Thyroid gland (tissue), 4 donors: ENCODE results near the gene ONECUT2. TPM values are rescaled to one million over a fixed set of nuclear protein-coding genes. Genes with fewer than 3 reads are reported as not detected.

ENCODE experiments used
- DNase-seq, 2 donors: peaks; one replicate each; pipeline ENCODE4 v3.0.0-alpha.2; 2019
- H3K27ac ChIP-seq, 3 donors: fragments of 200-600 bp; sonication (generic); 1 replicate in 2 of 3; 2 replicates in 1 of 3; pipeline ENCODE4 v1.5.1; 2016 to 2019; ENCODE audit warnings: mild to moderate bottlenecking in 1 of 3, moderate library complexity in 1 of 3
- H3K27me3 ChIP-seq: fragments of 200-600 bp; sonication (generic); one replicate; pipeline ENCODE4 v1.5.1; 2019
- H3K36me3 ChIP-seq, 2 donors: fragments of 200-600 bp; sonication (generic); one replicate each; pipeline ENCODE4 v1.5.1; 2016 to 2019
- H3K4me1 ChIP-seq, 2 donors: fragments of 200-600 bp; sonication (generic); one replicate each; pipeline ENCODE4 v1.5.1; 2017 to 2019
- H3K4me3 ChIP-seq, 3 donors: fragments of 200-600 bp; sonication (generic); replicated peaks in 1 of 3; 1 replicate in 2 of 3; 2 replicates in 1 of 3; pipeline ENCODE4 v1.5.1; 2016; ENCODE audit warnings: mild to moderate bottlenecking in 1 of 3
- H3K9me3 ChIP-seq: fragments of 200-600 bp; sonication (generic); one replicate; pipeline ENCODE4 v1.5.1; 2017
- POLR2A ChIP-seq, 2 donors: fragments of 450-650 bp; IDR thresholded peaks; one replicate each; pipeline ENCODE4 v1.6.1; 2017; ENCODE audit warnings: antibody characterized with exemption in 2 of 2, mild to moderate bottlenecking in 2 of 2, moderate library complexity in 1 of 2
- WGBS, 2 donors: methylation state at CpG; one replicate each; pipeline ENCODE4 v1.1.5; 2017; 5-methylcytosine and 5-hydroxymethylcytosine counted together
- intact Hi-C: fragments of 100-400 bp; cut with DNase I; formaldehyde crosslinking; loops from one replicate; pipeline ENCODE4 v1.15.1; 2023
- total RNA-seq, 4 donors: library from RNA; depleted of rRNA; stranded (reverse); fragments of >200 nt; gene quantifications; one replicate each; pipeline ENCODE4 v1.2.3, GENCODE V29; 2016
- TF ChIP-seq, protein P1 (sequence below), 6 experiments: fragments of 200-600 bp in 3 of 6; fragments of 450-650 bp in 3 of 6; sonication (generic) in 3 of 6; IDR thresholded peaks; one replicate each; pipeline ENCODE4 v1.5.1; 2016 to 2019; ENCODE audit warnings: antibody characterized with exemption in 6 of 6, mild to moderate bottlenecking in 2 of 6, inconsistent platforms in 1 of 6, moderate library complexity in 1 of 6

ONECUT2 gene
- total RNA-seq, 4 donors from 2014 or later = under 0.01 to 0.38 (median 0.13) TPM

DNA sequence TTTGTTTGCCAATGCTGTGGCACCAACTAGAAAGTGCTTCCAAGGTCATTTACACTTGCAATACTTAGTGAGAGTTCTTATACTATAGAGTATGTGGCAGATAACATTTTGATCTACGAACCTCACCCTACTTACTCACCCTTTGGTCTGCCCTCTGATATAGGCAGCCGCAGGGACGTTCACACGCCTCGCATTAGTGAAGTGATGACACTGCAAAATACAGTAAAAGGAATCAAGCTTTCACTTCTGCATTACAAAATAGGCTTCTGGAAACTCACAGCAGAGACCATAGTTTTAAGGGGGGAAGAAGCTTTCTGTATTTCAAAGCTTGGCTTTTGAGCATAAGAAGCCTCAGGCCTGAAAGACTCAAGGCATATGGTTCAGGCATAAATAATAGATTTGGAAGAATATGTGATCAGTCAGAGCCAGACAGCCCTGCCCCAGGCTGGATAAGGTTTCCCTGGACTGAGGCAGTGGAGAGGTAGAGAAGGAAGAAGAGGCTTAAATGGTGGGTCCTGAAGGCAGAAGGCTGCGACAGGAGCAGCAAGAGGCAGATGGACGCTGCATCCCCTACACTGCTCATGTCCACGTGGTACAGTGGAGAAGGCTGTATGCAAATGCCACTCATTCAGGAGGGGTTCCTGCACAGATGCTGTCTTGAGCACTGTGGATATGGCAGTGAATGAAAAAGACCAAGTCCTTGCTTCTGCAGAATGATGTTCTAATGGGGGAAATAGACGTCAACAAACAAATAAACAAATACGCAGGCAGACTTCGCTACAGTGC, 88.2 kb downstream of the ONECUT2 start:
- H3K4me3 ChIP-seq = no peak overlapping the region
- no peak for TF ChIP-seq POLR2A (IDR thresholded peaks at IDR 0.05)
- TF ChIP-seq, protein P1, sequence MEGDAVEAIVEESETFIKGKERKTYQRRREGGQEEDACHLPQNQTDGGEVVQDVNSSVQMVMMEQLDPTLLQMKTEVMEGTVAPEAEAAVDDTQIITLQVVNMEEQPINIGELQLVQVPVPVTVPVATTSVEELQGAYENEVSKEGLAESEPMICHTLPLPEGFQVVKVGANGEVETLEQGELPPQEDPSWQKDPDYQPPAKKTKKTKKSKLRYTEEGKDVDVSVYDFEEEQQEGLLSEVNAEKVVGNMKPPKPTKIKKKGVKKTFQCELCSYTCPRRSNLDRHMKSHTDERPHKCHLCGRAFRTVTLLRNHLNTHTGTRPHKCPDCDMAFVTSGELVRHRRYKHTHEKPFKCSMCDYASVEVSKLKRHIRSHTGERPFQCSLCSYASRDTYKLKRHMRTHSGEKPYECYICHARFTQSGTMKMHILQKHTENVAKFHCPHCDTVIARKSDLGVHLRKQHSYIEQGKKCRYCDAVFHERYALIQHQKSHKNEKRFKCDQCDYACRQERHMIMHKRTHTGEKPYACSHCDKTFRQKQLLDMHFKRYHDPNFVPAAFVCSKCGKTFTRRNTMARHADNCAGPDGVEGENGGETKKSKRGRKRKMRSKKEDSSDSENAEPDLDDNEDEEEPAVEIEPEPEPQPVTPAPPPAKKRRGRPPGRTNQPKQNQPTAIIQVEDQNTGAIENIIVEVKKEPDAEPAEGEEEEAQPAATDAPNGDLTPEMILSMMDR (IDR thresholded peaks at IDR 0.05) = no peak
- H3K36me3 ChIP-seq = no peaks in the 10 kb centered on the region
- H3K27me3 ChIP-seq = no peaks in the 10 kb centered on the region
- no peak overlapping the region for H3K27ac ChIP-seq
- 82 to 84% methylated on average over 11 of the region's 11 CpGs for WGBS, 2 donors
- intact Hi-C loops = no loop called here
- H3K9me3 ChIP-seq = no peaks in the 10 kb centered on the region
- DNase-seq = no peak
- no peaks in the 10 kb centered on the region for H3K4me1 ChIP-seq

DNA sequence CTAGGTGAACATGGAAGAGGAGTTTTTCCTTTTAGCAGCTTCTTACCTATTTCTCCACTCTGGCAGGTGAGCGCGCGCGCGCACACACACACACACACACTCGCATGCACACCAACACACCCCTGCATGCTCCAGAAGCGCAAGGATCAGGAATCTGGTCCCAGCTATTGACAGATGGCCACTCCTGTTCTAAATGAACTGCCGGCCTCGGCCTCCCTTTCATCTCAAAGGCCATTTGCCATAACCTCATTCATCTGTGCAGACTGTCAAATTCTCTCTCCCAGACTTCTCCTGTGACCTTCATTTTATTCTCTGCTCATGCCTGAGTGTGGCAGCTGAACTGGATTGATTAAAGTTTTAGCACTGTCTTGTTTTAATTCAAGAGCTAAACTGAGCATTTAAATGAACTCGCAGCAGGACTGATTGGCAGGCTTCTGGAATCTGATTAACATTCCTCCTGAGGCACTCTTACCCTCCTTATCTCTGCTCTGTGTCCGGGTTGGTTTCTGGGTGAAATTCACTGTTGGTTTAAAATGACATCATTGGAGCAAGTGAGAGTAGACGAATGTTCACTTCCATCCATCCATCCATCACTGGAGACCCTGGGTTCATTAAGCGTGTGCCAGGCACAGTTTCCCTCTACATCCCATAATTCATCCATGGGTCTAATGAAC, 92.5 kb downstream of the ONECUT2 start:
- no peaks in the 10 kb centered on the region for H3K27me3 ChIP-seq
- DNase-seq = no peak
- 67% methylated on average over 13 of the region's 13 CpGs for WGBS, 2 donors
- H3K27ac ChIP-seq = no peak overlapping the region
- no peaks in the 10 kb centered on the region for H3K9me3 ChIP-seq
- H3K4me3 ChIP-seq = no peak overlapping the region
- intact Hi-C loops = no loop called here
- no peaks in the 10 kb centered on the region for H3K4me1 ChIP-seq
- no peaks in the 10 kb centered on the region for H3K36me3 ChIP-seq
- TF ChIP-seq POLR2A (IDR thresholded peaks at IDR 0.05) = no peak
- TF ChIP-seq, protein P1 (IDR thresholded peaks at IDR 0.05) = no peak

DNA sequence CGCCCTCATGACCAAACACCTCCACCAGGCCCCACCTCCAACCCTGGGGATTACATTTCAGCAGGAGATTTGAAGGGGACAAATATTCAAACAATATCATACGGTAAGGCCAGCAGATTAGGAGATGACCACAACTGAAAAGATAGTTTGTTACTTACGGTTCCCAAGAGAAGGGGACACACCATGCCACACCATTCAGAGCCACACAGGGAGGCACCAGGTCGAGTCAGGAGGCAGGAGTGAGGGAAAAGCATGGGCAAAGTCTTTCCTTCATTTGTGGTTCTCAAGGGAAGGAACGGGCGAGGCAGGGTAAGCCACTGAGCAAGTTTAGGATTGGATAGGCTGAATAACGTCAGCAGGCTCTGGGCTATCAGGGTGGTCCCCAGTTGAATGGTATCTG, 94.0 kb downstream of the ONECUT2 start:
- no peak for DNase-seq
- 75 to 82% methylated on average over 7 of the region's 7 CpGs for WGBS, 2 donors
- no peaks in the 10 kb centered on the region for H3K9me3 ChIP-seq
- intact Hi-C loops = no loop called here
- no peak overlapping the region for H3K27ac ChIP-seq
- no peaks in the 10 kb centered on the region for H3K27me3 ChIP-seq
- no peaks in the 10 kb centered on the region for H3K36me3 ChIP-seq
- no peak overlapping the region for H3K4me3 ChIP-seq
- no peaks in the 10 kb centered on the region for H3K4me1 ChIP-seq
- TF ChIP-seq, protein P1 (IDR thresholded peaks at IDR 0.05) = no peak
- no peak for TF ChIP-seq POLR2A (IDR thresholded peaks at IDR 0.05)

DNA sequence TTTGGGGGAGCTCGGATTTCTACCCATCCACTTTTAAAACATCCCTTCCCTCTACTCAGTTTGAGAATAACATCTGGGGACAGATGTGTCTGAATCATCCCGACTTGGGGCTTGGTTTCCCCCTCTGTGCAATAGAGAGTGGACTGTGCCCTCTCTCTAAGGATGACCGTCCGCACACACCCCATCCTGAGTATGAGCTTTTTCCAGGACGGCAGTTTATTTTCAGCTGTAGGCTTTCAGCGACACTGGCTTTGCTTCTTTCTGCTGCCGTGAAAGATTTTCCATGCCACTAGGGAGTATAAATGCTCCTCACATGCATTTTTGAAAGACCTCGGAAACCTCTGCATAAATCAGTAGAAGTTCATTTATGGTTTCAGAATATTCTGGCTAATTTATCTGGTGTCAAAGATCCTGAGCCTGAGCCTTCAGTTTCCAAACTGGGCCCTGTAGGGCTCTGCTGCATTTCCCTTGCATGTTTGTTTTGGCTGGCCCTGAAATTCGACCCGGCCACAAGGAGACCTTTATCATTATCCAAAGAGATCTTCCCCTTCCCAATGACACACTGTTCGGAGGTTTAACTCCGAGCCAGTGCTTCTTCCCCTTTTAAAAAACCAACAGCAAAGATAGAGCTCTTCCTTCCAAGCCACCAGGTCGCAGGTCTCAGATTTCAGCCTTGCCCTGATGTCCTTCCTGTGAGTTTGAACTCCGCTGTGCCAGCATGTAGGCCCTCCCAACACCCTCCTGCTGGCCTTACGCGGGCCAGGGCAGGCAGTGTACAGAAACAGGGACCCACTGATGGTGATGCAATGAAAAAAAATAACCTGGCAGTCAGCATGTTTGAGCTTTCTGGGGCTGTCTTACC, 98.1 kb downstream of the ONECUT2 start:
- WGBS, 2 donors = 44 to 45% methylated on average over 16 of the region's 16 CpGs
- Histone ChIP-seq H3K4me3 (no peak overlapping the region), H3K9me3 (no peaks in the 10 kb centered on the region), H3K4me1 (no peaks in the 10 kb centered on the region), H3K27ac (no peak overlapping the region), H3K27me3 (no peaks in the 10 kb centered on the region), H3K36me3 (no peaks in the 10 kb centered on the region)
- TF ChIP-seq POLR2A (IDR thresholded peaks at IDR 0.05) = no peak
- TF ChIP-seq, protein P1 (IDR thresholded peaks at IDR 0.05) = no peak
- intact Hi-C loops = no loop called here
- DNase-seq = no peak
